PC-3 (cell line): ENCODE measurements around the gene SPNS3. TPM values are rescaled to one million over a fixed set of nuclear protein-coding genes. Genes with fewer than 3 reads are reported as not detected.

Source experiments
- ATAC-seq: fragments of 200-7000 bp; cut with Tn5 transposase; 2 replicates; pipeline ENCODE4 v1.9.1; 2020; ENCODE audit warnings: mild to moderate bottlenecking, moderate library complexity
- BruUV-seq: library from RNA; stranded (reverse); fragments of 400-500 nt; replicated peaks from 2 replicates; lab custom pipeline; 2021; lab: Mats Ljungman, UMichigan
- CTCF ChIA-PET: fragments of 300-600 bp; sonication (Branson Sonifier 250); formaldehyde crosslinking; loops from one replicate; lab custom pipeline; 2022; ENCODE audit warnings: antibody characterized with exemption; lab: Charles Lee
- POLR2A ChIA-PET: fragments of 300-600 bp; sonication (Branson Sonifier 250); formaldehyde crosslinking; loops from one replicate; lab custom pipeline; 2022; ENCODE audit warnings: antibody characterized with exemption; ENCODE audit not compliant: unreplicated experiment; lab: Charles Lee
- DNase-seq: peaks from one replicate; pipeline ENCODE4 v3.0.0-alpha.2; 2015
- H2AFZ ChIP-seq: fragments of 300-600 bp; sonication (generic); 2 replicates; pipeline ENCODE4 v1.6.0; 2016; ENCODE audit warnings: antibody characterized with exemption, low read length
- H3F3A ChIP-seq: fragments of 300-600 bp; sonication (generic); one replicate; pipeline ENCODE4 v1.6.0; 2017; ENCODE audit warnings: antibody characterized with exemption, low read length, control low read depth, mild to moderate bottlenecking; ENCODE audit not compliant: unreplicated experiment
- H3K27ac ChIP-seq: fragments of 300-600 bp; sonication (generic); 2 replicates; pipeline ENCODE4 v1.5.1; 2016; ENCODE audit warnings: mild to moderate bottlenecking, low read length
- H3K27me3 ChIP-seq: fragments of 300-600 bp; sonication (generic); 2 replicates; pipeline ENCODE4 v1.6.1; 2016; ENCODE audit warnings: low read length, mixed read lengths
- H3K36me3 ChIP-seq: fragments of 300-600 bp; sonication (generic); 2 replicates; pipeline ENCODE4 v1.6.1; 2016; ENCODE audit warnings: low read depth, mixed run types, low read length, mixed read lengths
- H3K4me1 ChIP-seq: fragments of 300-600 bp; sonication (generic); 2 replicates; pipeline ENCODE4 v1.5.1; 2016; ENCODE audit warnings: low read length; ENCODE audit not compliant: insufficient read depth
- H3K4me2 ChIP-seq: fragments of 300-600 bp; sonication (generic); 2 replicates; pipeline ENCODE4 v1.6.0; 2016; ENCODE audit warnings: low read length
- H3K4me3 ChIP-seq: fragments of 300-600 bp; sonication (generic); 2 replicates; pipeline ENCODE4 v1.5.1; 2016; ENCODE audit warnings: mild to moderate bottlenecking, low read length, mixed read lengths
- H3K79me2 ChIP-seq: fragments of 300-600 bp; sonication (generic); 2 replicates; pipeline ENCODE4 v1.6.1; 2017; ENCODE audit warnings: low read length, mixed read lengths
- H3K9ac ChIP-seq: fragments of 300-600 bp; sonication (generic); 2 replicates; pipeline ENCODE4 v1.6.0; 2016; ENCODE audit warnings: mild to moderate bottlenecking, low read length
- H3K9me2 ChIP-seq: fragments of 300-600 bp; sonication (generic); replicated peaks from 2 replicates; pipeline ENCODE4 v1.6.1; 2016; ENCODE audit warnings: mixed run types, low read length, mixed read lengths
- H3K9me3 ChIP-seq: fragments of 300-600 bp; sonication (generic); 2 replicates; pipeline ENCODE4 v1.6.1; 2016; ENCODE audit warnings: low read length, mixed read lengths
- H4K20me1 ChIP-seq: fragments of 300-600 bp; sonication (generic); 2 replicates; pipeline ENCODE4 v1.6.1; 2016; ENCODE audit warnings: low read length, mixed read lengths
- EZH2 ChIP-seq: fragments of 300-600 bp; sonication (generic); IDR thresholded peaks from one replicate; pipeline ENCODE4 v1.6.1; 2017; ENCODE audit warnings: antibody characterized with exemption, mild to moderate bottlenecking, low read length; ENCODE audit not compliant: unreplicated experiment
- EZH2phosphoT487 ChIP-seq: fragments of 300-600 bp; sonication (generic); IDR thresholded peaks from 2 replicates; pipeline ENCODE4 v1.6.1; 2018; ENCODE audit warnings: mild to moderate bottlenecking, antibody characterized with exemption, low read length, borderline replicate concordance
- intact Hi-C: fragments of 100-400 bp; cut with micrococcal nuclease; formaldehyde crosslinking; loops from 2 replicates; pipeline ENCODE4 v1.9.0; 2023
- total RNA-seq: library from RNA; depleted of rRNA; stranded (reverse); fragments of >200 nt; gene quantifications from 2 replicates; pipeline ENCODE4 v1.2.3, GENCODE V29; 2014
- TF ChIP-seq, protein P1 (sequence below): fragments of 300-600 bp; sonication (generic); conservative IDR thresholded peaks from 2 replicates; pipeline ENCODE4 v1.5.1; 2017; ENCODE audit warnings: antibody characterized with exemption, low read depth, mild to moderate bottlenecking, low read length

Gene SPNS3
- total RNA-seq, 1 experiment from 2014 or later: 0.69 TPM

DNA sequence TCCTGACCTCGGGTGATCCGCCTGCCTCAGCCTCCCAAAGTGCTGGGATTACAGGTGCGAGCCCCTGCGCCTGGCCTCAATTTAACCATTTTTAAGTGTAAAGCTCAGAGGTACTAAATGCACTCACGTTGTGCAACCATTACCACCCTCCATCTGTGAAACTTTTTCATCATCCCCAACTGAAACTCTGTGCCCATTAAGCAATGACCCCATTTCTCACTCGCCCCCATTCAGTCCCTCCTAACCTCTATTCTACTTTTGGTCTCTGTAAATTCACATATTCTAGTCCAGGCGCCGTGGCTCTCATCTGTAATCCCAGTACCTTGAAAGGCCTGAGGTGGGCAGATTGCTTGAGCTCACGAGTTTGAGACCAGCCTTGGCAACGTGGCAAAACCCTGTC lies 8.3 kb upstream of the SPNS3 start:
- H3K4me1 ChIP-seq: no peaks in the 10 kb centered on the region
- no peaks in the 10 kb centered on the region for H3K27me3 ChIP-seq
- no peaks in the 10 kb centered on the region for H3K79me2 ChIP-seq
- no peak for DNase-seq
- no TSS peak for BruUV-seq
- H3K9ac ChIP-seq: no peak overlapping the region
- ChIA-PET POLR2A (no interaction called here), CTCF (no interaction called here)
- no peaks in the 10 kb centered on the region for H3K9me2 ChIP-seq
- H3K36me3 ChIP-seq: no peaks in the 10 kb centered on the region
- TF ChIP-seq, protein P1, sequence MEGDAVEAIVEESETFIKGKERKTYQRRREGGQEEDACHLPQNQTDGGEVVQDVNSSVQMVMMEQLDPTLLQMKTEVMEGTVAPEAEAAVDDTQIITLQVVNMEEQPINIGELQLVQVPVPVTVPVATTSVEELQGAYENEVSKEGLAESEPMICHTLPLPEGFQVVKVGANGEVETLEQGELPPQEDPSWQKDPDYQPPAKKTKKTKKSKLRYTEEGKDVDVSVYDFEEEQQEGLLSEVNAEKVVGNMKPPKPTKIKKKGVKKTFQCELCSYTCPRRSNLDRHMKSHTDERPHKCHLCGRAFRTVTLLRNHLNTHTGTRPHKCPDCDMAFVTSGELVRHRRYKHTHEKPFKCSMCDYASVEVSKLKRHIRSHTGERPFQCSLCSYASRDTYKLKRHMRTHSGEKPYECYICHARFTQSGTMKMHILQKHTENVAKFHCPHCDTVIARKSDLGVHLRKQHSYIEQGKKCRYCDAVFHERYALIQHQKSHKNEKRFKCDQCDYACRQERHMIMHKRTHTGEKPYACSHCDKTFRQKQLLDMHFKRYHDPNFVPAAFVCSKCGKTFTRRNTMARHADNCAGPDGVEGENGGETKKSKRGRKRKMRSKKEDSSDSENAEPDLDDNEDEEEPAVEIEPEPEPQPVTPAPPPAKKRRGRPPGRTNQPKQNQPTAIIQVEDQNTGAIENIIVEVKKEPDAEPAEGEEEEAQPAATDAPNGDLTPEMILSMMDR: no peak
- no peak for TF ChIP-seq EZH2
- no peak for TF ChIP-seq EZH2phosphoT487
- H3K4me3 ChIP-seq: no peak overlapping the region
- H2AFZ ChIP-seq: no peak overlapping the region
- no peaks in the 10 kb centered on the region for H3F3A ChIP-seq
- no peak for ATAC-seq
- no peak overlapping the region for H3K27ac ChIP-seq
- no peak overlapping the region for H3K4me2 ChIP-seq
- H4K20me1 ChIP-seq: no peaks in the 10 kb centered on the region
- intact Hi-C loops: loop anchor here (10.0 kb wide), 2 partner anchors 69 to 109 kb away; partner anchors contain the start of gene SPNS2
- H3K9me3 ChIP-seq: no peaks in the 10 kb centered on the region

DNA sequence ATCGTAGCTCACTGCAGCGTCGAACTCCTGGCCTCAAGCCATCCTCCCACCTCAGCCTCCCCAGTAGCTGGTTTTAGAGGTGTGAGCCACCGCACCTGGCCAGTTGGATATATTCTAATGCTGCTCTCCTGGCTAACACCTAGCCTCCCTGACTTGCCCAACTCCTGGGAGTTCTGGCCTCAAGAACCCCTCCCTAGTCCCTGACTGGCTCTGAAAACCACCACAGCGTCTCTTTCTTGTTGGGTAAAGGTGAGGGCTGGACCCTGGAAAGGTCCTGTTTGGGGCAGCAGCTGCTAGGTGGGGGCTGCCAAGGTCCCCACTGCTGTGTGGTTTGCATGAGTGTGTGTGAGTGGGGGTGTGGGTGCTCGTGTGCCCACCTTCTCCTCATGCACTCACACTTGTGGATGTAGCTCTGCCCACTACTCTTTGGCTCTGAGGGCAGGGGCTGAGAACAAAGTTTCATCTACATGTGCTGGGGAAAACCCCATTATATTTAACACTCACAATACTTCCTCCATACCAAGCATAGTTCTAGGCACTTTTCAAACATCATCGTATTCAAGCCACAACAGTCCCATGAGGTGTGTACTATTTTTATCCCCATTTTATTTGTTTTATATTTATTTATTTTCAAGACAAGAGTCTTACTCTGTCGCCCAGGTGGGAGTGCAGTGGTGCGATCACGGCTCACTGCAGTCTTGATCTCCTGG lies 7.1 kb upstream of the SPNS3 start:
- no TSS peak for BruUV-seq
- Histone ChIP-seq H3K9ac (no peak overlapping the region), H3K36me3 (no peaks in the 10 kb centered on the region), H3K27ac (no peak overlapping the region), H3K27me3 (no peaks in the 10 kb centered on the region), H3F3A (no peaks in the 10 kb centered on the region), H3K4me2 (no peak overlapping the region), H3K4me3 (no peak overlapping the region), H4K20me1 (no peaks in the 10 kb centered on the region), H3K79me2 (no peaks in the 10 kb centered on the region), H3K4me1 (no peaks in the 10 kb centered on the region), H3K9me3 (no peaks in the 10 kb centered on the region), H2AFZ (no peak overlapping the region), H3K9me2 (no peaks in the 10 kb centered on the region)
- ChIA-PET POLR2A (no interaction called here), CTCF (no interaction called here)
- TF ChIP-seq, protein P1: no peak
- no peak for TF ChIP-seq EZH2
- no peak for TF ChIP-seq EZH2phosphoT487
- ATAC-seq: no peak
- no peak for DNase-seq
- intact Hi-C loops: loop anchor here (10.0 kb wide), 2 partner anchors 68 to 108 kb away; partner anchors contain the start of gene SPNS2

DNA sequence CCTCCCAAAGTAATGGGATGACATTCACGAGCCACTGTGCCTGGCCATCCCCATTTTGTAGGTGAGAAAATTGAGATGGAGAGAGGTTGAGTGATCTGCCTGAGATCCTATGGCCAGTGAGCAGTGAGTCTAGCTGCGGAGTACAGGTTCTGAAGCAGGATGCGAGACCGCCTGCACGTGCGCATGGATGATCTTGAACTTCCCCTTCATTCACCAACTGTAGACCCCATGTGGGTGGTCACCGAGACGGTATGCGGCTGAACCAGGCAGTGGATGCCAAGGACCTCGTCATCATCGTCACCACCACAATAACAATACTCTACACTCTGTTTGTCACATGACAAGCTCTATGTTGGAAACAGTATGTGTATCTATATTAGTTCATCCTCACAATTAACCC lies 6.2 kb upstream of the SPNS3 start:
- H4K20me1 ChIP-seq: no peaks in the 10 kb centered on the region
- no peak for TF ChIP-seq EZH2
- TF ChIP-seq, protein P1: no peak
- TF ChIP-seq EZH2phosphoT487: no peak
- H3K4me1 ChIP-seq: no peaks in the 10 kb centered on the region
- H3K4me3 ChIP-seq: no peak overlapping the region
- no TSS peak for BruUV-seq
- no peaks in the 10 kb centered on the region for H3K27me3 ChIP-seq
- no peaks in the 10 kb centered on the region for H3F3A ChIP-seq
- no peak overlapping the region for H3K4me2 ChIP-seq
- ChIA-PET POLR2A (no interaction called here), CTCF (no interaction called here)
- H3K36me3 ChIP-seq: no peaks in the 10 kb centered on the region
- DNase-seq (no peak), ATAC-seq (no peak)
- H2AFZ ChIP-seq: no peak overlapping the region
- intact Hi-C loops: loop anchor here (10.0 kb wide), 2 partner anchors 67 to 107 kb away; partner anchors contain the start of gene SPNS2
- H3K79me2 ChIP-seq: no peaks in the 10 kb centered on the region
- H3K9me2 ChIP-seq: no peaks in the 10 kb centered on the region
- H3K9me3 ChIP-seq: no peaks in the 10 kb centered on the region
- no peak overlapping the region for H3K27ac ChIP-seq
- H3K9ac ChIP-seq: no peak overlapping the region
